HG03280 (cell line): ENCODE data around the gene CMIP.
A peak's percentile ranks its signal among the peaks of the same experiment; 100 is the strongest.

ENCODE experiments used
- ATAC-seq: cut with Tn5 transposase; IDR thresholded peaks from one replicate; pipeline ENCODE4 v1.9.1; 2021; ENCODE audit warnings: mild to moderate bottlenecking, moderate library complexity; ENCODE audit not compliant: unreplicated experiment

The CMIP gene

GRCh38 chr16:81649561-81650184 lies 205.1 kb downstream of the CMIP start:
- ATAC-seq = no peak

DNA sequence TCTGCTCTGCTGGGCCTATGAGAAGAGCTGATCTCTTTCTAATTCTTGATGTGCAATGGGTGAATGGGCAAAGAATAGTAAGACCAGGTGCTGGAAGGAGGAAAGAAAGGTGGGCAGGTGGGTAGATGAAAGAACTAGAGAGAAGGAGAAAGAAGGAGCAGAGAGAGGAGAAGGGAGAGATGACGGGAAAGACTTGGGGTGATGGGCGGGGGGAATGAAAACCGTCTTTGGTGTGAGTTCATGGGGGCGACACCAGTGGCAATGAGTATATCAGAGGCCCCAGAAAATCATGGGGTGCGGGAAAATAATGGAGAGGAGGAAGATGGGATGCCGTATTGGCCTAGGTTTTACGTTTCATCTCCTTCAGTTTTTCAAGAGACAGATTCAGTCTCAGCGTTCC lies 205.7 kb downstream of the CMIP start:
- ATAC-seq = no peak

- no peak for ATAC-seq
Observed at GRCh38 chr16:81650982-81651562, 206.5 kb downstream of the CMIP start.

DNA sequence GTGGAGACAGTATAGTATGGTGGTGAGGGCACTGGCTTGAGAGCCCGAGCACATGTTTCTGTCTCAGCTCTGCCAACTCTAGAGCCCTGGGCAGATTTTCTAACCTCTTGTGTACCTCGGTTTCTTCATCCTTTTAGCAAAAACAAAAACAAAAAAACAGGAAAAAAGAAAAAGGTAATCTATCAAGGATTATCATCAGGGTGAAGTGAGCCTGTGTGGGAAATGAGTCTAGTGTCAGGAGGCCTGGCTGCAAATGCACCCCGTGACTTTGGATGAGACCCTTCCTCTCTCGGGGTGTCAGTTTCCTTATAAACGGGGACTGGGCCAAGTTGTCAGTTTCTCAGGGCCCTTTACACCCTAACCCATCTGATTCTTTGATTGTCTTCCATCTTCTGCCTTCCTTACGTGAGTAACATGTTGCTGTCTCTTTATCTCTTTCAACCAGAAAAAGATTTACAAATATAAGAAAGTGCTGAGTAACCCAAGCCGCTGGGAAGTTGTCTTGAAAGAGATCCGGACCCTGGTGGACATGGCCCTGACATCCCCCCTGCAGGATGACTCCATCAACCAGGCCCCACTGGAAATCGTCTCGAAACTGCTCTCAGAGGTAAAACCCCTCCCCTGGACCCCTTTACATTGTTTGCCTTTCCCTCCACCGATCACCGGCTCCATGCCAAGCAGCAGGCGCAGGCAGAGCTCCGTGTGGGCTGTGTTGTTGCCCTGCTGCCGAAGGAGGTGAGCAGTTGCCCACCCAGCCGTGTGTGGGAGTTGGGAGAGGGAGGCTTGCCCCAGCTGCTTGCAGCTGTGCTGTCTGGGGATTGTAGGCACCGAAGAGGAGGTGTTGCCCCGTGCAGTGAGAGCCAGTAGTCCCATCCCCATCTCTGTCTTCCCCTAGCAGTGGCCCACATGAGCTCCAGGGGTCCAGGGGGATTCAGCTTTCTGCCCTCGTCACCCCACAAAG lies 207.4 kb downstream of the CMIP start:
- ATAC-seq = no peak

DNA sequence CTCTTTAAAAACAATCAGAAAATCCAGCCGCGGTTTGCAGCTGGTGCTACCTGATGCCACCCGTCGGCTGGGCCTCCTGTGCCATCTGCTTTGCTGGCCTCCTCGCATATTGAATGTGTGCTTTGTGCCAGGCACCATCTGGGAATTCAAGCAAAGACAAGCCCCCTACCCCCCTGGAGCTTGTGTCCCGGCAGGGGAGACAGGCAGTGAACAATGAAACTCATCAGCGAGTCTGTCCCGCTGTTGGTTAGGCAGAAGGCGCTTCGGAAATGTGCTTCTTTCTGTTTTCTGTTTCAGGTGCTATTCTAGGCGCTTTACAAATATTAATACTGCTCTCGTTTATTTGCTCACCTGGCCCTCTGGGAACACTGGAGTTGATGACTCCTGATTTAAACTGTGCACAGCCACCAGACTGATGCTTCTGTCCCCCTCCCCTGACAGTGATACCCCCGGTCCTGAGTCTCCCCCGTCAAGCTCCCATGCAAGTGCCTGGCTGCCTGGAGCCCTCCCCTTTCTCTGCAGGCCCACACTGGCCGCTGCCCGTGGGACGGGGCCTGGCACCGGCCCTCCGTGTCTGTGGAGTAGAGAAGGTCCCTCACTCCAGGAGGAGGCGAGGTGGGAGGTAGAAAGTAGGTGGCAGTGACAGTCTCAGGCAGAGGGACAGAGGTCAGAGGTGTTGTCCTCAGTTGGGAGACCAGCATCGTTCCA lies 208.3 kb downstream of the CMIP start:
- ATAC-seq = peak; percentile 62

GRCh38 chr16:81654346-81654745 lies 209.7 kb downstream of the CMIP start:
- ATAC-seq = no peak

DNA sequence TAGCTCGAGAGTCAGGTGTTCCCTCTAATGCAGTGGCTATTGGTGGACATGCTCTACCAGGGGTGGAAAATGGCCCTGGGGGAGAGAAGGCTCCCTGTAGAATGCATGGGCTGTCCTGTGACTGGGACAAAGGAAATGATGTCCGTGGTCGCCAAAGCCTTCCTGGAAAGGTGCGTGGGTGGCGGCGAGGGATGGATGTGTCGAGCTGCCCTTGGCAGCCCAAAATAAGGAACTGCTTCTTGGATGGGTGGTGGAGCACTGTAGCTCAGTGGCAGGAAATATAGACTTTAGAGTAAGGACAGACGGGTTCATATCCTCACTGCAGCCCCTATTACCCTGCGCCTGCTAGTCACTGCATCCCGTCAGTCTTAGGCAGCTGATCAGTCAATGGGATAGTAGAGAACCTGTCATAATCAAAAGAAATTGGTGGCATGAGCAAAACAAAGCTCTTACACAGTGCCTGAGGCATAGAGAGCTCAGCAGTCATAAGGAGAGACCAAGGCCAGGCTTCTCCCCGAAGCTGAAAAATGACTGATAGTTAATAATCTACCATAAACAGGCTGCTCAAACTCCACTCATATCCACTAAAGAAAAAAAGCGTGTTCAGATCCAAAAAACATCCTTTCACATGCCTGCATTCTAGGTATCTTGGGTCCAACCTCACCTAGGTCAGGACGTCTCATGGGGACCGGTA lies 211.0 kb downstream of the CMIP start:
- ATAC-seq = no peak

- no peak for ATAC-seq
Observed at GRCh38 chr16:81657224-81657623, 212.6 kb downstream of the CMIP start.

- no peak for ATAC-seq
Observed at GRCh38 chr16:81657781-81658180, 213.2 kb downstream of the CMIP start.

GRCh38 chr16:81658373-81658772 lies 213.8 kb downstream of the CMIP start:
- ATAC-seq = no peak

- no peak for ATAC-seq
Observed at GRCh38 chr16:81659249-81659648, 214.6 kb downstream of the CMIP start.

- ATAC-seq = no peak
Observed at GRCh38 chr16:81661082-81661481, 216.5 kb downstream of the CMIP start.

GRCh38 chr16:81664153-81664552 lies 219.5 kb downstream of the CMIP start:
- ATAC-seq = no peak

- no peak for ATAC-seq
Observed at GRCh38 chr16:81665588-81665987, 221.0 kb downstream of the CMIP start.

DNA sequence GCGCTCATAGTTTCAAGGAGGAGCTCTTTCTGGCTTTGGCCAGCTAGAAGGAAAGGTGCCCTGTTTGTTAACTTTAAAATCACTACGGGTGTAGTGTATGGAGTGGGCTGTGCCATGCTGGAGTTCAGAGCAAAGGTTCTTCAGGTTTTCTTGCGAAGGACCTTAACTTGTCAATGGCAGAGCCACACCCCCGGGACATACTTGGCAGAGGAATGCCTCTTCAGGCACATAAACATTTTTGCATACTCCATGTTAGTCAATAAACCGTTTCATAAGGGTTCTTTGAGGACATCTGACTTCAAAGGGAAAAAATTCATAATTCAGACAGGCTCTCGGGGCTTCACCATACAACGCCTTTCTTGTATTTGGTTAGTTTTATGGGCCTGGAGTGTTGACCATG lies 221.5 kb downstream of the CMIP start:
- no peak for ATAC-seq

DNA sequence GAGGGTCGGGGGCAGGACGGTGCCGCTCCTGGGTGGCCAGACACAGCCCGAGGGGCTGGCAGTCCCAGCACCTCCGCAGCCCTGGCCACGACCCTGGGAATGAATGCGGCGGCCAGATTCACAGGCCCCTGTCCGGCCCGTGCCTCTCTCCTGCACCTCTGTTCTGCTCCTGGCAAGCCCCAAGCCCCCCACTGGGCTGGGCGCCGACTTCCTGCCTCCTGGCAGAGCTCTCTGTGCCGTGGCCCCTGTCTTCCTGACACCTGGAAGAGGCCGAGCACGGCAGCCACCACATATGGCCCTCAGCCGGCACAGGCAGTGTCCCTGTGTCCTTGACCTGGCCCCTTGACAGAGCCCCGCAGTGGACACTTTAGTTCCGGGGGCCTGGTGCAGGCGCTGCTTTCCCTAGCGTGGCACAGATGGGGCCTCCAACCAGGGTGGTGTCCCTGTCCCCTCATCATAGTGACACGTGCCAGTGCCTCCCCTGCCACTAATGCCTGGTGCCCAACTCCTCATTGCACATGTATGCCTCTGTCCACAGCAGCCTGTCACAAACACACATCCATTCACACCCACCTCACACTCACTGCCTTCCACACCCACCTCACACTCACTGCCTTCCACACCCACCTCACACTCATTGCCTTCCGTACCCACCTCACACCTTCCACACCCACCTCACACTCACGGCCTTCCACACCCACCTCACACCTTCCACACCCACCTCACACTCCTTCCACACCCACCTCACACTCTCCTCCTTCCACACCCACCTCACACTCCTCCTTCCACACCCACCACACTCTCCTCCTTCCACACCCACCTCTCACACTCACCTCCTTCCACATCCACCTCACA lies 223.9 kb downstream of the CMIP start:
- no peak for ATAC-seq

DNA sequence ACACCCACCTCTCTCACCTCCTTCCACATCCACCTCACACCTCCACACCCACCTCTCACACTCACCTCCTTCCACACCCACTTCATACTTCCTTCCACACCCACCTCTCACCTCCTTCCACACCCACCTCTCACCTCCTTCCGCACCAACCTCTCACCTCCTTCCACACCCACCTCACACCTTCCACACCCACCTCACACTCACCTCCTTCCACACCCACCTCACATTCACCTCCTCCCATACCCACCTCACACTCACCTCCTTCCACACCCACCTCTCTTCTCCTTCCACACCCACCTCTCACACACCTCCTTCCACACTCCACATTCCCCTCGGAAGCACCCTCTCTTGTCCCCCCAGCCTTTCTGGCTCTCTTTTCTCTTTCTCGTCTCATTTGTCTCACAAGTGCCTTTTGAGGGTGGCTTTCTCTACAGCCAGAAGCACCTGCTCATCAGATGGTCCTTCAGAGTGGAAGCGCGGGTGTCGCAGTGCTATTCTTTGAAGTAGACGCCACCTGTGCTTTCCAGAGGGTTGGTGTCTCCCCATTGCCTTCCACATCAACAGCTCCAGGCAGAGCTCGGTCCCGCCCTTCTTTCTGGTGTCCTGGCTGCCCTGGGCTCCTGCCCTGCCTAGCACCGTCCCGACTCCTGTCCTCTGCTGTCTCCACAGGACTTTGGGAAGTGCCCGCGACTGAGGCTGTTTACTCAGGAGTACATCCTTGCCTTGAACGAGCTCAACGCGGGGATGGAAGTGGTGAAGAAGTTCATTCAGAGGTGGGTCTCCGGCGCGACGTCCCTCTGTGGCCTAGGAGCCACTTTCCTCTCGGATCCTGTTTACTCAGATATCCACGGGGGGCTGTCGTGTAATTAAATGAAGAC lies 225.1 kb downstream of the CMIP start:
- no peak for ATAC-seq

DNA sequence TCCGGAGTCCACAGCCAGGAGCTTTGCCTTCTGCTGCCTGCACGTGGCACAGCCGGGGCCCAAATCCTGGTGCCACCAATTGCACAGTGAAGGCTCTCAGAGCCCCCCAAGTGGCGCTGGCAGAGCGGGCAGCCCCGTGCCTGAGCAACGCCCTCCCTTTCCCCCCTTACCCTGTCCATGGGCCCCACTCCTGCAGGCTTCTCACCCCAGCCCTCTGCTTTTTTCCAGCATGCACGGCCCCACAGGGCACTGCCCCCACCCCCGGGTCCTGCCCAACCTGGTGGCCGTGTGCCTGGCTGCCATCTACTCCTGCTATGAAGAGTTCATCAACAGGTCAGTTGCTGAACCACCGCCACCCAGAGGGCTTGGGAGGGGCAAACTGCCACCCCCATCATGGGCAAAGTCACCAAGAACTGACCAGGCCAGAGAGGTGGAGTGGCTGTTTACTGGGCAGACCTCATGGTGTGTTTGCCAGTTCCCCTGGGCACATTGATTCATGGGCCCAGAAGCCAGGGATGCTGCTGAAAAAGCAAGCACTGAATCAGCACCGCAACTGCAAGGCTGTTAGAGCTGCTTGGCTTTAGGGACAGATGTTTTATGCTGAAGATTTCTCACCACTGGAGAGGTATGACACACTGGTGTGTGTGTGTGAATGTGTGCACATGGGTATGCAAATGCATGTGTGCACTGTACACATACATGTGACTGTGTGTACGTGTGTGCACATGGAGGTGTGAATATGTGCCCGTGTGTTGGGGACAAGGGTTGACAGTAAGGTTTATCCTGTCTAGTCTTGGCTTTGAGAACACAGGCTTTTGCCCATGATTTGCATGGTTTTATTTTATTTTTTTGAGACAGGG lies 227.4 kb downstream of the CMIP start:
- ATAC-seq = no peak
